ENCODE data around the gene DOCK1.

Gene DOCK1

DNA sequence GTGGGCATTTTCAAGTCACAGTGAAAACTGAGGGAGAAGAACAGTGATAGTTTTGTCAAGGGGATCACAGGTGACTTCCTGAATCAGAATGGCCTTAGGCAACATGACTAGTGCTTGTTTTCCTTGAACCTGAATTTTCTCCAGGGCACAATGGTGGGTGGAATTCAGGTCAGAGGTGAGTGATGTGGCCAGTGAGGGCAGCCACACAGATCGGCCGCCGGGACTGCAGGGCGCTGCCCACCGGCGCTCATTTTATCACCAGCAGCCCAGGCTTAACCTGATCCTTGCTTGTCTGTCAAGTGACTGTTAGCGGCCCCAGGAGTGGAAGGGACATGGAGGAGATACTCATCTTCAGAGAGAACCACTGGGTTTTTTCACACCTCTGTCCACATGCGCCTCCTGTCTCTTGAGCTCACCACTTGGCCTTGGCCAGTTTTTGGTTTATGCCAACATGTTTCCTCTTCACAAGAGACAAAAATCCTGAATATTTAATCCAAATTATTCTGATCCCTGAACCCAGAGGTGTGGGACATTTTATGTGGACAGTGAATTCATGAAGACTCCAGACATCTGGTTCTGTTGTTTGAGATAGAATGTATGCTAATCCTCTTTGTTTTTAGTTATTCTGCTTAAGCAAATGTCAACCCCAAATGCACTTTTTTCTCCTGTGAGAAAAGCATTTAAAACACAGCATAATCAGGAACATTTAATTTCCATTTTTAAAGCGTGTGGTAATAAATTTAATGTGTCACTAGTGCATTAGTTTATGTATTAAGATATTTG, 108.7 kb downstream of the DOCK1 start:
- DNase-seq (ENCODE audit: low read depth): no peak
- TF ChIP-seq POLR2A (IDR thresholded peaks at IDR 0.05; ENCODE audit: extremely low read depth, insufficient read length) (no peak), MYC (IDR thresholded peaks at IDR 0.05; ENCODE audit: low read depth, low read length) (no peak)
- TF ChIP-seq, protein P1, sequence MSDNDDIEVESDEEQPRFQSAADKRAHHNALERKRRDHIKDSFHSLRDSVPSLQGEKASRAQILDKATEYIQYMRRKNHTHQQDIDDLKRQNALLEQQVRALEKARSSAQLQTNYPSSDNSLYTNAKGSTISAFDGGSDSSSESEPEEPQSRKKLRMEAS (IDR thresholded peaks at IDR 0.05; ENCODE audit: low read depth, low read length): no peak
- TF ChIP-seq, protein P2, sequence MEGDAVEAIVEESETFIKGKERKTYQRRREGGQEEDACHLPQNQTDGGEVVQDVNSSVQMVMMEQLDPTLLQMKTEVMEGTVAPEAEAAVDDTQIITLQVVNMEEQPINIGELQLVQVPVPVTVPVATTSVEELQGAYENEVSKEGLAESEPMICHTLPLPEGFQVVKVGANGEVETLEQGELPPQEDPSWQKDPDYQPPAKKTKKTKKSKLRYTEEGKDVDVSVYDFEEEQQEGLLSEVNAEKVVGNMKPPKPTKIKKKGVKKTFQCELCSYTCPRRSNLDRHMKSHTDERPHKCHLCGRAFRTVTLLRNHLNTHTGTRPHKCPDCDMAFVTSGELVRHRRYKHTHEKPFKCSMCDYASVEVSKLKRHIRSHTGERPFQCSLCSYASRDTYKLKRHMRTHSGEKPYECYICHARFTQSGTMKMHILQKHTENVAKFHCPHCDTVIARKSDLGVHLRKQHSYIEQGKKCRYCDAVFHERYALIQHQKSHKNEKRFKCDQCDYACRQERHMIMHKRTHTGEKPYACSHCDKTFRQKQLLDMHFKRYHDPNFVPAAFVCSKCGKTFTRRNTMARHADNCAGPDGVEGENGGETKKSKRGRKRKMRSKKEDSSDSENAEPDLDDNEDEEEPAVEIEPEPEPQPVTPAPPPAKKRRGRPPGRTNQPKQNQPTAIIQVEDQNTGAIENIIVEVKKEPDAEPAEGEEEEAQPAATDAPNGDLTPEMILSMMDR (IDR thresholded peaks at IDR 0.05; ENCODE audit: low read depth, low read length): no peak
- H3K4me3 ChIP-seq (ENCODE audit: low read depth, low read length): no peak overlapping the region

DNA sequence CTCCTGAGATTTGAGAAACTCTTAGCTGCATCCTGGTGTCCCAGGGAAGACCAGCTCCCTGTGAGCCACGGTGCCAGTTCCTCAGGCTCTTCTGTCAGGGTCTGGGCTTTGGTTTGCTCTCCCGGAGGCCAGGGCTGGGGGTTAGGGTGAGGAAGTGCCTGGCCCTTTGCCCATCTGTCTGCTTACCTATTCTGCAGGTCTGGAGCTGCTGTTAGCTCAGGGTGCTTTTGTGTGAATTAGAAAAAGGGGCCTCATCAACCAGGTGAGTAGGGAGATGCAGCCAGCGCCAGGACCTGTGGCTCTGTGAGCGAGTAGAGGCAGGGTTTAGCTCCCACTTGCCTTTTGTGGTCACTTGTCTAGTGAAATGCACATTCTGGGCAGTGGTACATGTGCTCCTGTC, 109.4 kb downstream of the DOCK1 start:
- TF ChIP-seq, protein P1 (IDR thresholded peaks at IDR 0.05; ENCODE audit: low read depth, low read length): no peak
- TF ChIP-seq, protein P2 (IDR thresholded peaks at IDR 0.05; ENCODE audit: low read depth, low read length): no peak
- TF ChIP-seq POLR2A (IDR thresholded peaks at IDR 0.05; ENCODE audit: extremely low read depth, insufficient read length) (no peak), MYC (IDR thresholded peaks at IDR 0.05; ENCODE audit: low read depth, low read length) (no peak)
- H3K4me3 ChIP-seq (ENCODE audit: low read depth, low read length): no peak overlapping the region
- DNase-seq (ENCODE audit: low read depth): no peak

DNA sequence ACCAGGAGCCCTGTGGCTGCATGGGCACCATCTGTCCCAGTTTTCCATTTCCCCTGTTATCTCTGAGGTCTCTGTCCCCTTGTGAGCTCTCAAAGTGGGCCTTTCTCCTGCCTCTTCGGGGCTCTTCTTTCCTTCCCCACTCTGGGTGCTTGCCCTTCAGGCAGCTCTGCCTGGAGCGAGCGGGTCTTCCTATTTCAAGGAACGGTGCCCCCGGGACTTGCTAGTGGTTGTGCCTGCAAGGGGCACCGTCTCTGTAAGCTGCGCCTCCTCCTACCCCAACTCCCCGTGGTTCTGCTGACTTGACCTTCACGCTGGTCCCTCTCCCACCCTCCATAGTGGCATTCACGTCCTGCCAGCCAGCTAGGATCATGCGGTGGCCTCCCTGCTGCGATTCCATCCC, 110.1 kb downstream of the DOCK1 start:
- no peak for DNase-seq (ENCODE audit: low read depth)
- TF ChIP-seq, protein P2 (IDR thresholded peaks at IDR 0.05; ENCODE audit: low read depth, low read length): no peak
- TF ChIP-seq POLR2A (IDR thresholded peaks at IDR 0.05; ENCODE audit: extremely low read depth, insufficient read length): no peak
- no peak for TF ChIP-seq MYC (IDR thresholded peaks at IDR 0.05; ENCODE audit: low read depth, low read length)
- TF ChIP-seq, protein P1 (IDR thresholded peaks at IDR 0.05; ENCODE audit: low read depth, low read length): no peak

DNA sequence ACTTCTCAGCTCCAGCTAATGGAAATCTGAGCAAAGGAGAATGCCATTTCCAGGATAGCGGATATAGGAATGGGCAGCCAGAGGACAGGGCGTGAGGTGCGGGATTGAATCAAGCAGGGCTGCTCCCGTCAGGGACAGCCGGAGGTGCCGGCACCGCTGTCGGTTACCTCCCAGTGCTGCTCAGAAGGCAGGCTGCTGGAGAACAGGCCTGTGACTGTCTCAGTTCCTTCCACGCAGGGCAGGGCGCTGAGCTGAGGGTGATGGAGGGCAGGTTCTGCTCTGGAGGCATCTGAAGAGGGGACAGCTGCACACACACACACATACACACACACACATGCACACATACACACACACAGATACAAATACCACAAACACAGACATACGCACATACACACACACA, 111.1 kb downstream of the DOCK1 start:
- TF ChIP-seq, protein P1 (IDR thresholded peaks at IDR 0.05; ENCODE audit: low read depth, low read length): no peak
- TF ChIP-seq, protein P2 (IDR thresholded peaks at IDR 0.05; ENCODE audit: low read depth, low read length): no peak
- no peak for TF ChIP-seq POLR2A (IDR thresholded peaks at IDR 0.05; ENCODE audit: extremely low read depth, insufficient read length)
- TF ChIP-seq MYC (IDR thresholded peaks at IDR 0.05; ENCODE audit: low read depth, low read length): no peak
- DNase-seq (ENCODE audit: low read depth): no peak
- H3K4me3 ChIP-seq (ENCODE audit: low read depth, low read length): no peak overlapping the region

More for the DNA sequence above, 110.1 kb downstream of the DOCK1 start:
- no peak overlapping the region for H3K4me3 ChIP-seq (ENCODE audit: low read depth, low read length)

DNA sequence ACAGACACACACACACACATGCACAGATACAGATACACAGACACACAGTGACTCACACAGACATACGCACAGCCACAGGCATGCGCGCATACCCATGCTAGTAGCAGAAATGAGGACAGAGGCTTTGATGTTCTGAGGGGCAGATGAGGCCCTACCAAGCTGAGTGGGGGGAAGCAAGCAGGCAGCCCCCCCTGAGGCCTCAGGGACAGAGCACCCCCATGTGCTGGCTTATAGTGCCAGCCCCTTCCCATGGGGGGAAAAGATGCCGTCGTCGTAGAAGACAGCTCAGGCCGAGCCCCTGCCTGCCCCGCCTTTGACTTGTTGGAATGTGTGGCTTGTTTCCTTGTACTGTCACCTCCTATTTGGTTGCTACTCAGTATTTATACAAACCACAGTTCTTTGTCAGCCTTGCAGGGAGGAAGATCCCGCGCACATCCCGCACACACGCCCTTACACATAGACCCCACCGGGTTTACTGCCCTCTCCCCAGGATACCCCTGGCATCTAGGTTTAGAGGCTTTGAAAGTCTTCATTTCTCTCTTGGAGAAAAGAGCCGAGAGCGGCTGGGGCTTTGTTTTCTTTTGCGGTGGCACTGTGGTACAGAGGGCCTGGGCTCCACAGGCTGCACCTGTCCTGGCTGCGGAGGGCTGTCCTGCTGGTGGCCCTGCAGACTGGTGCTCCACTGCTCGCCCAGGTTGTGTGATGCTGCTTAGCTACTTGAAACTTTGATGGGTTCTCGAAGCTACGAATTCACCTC, 112.5 kb downstream of the DOCK1 start:
- H3K4me3 ChIP-seq (ENCODE audit: low read depth, low read length): no peak overlapping the region
- no peak for DNase-seq (ENCODE audit: low read depth)
- TF ChIP-seq, protein P2 (IDR thresholded peaks at IDR 0.05; ENCODE audit: low read depth, low read length): no peak
- TF ChIP-seq, protein P1 (IDR thresholded peaks at IDR 0.05; ENCODE audit: low read depth, low read length): no peak
- TF ChIP-seq MYC (IDR thresholded peaks at IDR 0.05; ENCODE audit: low read depth, low read length): no peak
- TF ChIP-seq POLR2A (IDR thresholded peaks at IDR 0.05; ENCODE audit: extremely low read depth, insufficient read length): no peak

All from NB4 (cell line).